Cerebellar cortex (tissue), 1 donor: ENCODE results near the gene MYO5A.
"Not testable (repeated sequence)": the region's sequence is repeated elsewhere in the genome, so short reads cannot be mapped to it uniquely, and the experiment has no call there.

Experiments used
- DNase-seq: peaks from one replicate; pipeline ENCODE4 v3.0.0-alpha.2; 2015; ENCODE audit warnings: low spot score

MYO5A gene

DNA sequence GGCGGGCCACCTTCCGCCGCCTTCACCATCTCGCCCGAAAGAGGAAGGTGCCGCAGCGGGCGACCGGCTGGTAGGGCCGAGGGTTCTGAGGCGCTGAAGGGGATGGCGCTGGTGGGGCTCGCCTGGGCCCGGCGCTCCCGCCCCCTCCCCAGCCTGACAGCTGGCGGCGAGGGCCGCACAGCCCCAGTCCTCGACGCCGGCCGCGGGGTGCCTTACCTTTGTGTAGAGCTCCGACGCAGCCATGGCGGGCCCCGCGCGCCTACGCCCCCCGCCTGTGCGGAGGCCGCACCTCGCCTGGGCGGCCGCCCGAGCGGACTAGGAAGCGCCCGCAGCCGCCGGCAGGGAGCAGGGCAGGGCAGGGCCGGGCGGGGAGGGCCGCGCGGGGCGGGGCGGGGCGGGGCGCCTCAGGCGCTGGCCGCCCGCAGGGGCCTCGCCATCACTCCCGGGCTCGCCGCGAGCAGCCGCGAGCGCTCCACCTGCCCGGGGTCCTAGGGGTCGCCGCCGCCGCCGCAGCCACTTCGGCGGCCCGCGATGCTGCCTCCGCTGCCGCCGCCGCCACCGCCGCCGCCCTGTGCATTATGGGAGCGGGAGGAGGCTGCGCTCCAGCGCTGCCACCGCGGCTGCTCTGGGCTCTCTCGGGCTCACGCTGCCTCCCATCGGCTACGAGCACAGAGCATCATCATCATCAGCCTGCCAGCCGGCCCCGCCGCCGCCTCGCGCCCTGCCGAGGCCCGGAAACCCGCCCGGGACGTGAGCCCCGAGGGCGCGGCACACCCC is at the start of gene MYO5A:
MYO5A (minus strand) TSS at position 317 of the 777 bp plus-strand sequence; CDS start at position 243, 74 bp downstream.
- peak; percentile 72 for DNase-seq

DNA sequence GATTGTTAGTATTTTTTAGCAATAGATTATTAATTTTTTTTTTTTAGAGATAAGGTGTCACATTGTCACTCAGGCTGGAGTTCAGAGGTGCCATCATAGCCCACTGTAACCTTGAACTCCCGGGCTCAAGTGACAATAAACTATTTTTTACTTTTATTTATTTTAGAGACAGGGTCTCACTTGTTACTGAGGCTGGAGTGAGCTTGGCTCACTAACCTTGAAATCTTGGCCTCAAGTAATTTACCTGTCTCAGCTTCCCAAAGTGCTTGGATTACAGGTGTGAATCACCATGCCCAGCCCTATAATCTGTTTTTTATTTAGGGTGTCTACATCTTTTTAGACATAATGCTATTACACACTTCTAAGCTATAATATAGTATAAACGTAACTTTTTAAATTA is 48.0 kb upstream of the MYO5A start:
- no peak for DNase-seq

- DNase-seq: not testable (repeated sequence)
These were observed 46.9 kb upstream of the MYO5A start for GRCh38 chr15:52575573-52575972.

- DNase-seq: no peak
These were observed 46.4 kb upstream of the MYO5A start for GRCh38 chr15:52575072-52575471.

DNA sequence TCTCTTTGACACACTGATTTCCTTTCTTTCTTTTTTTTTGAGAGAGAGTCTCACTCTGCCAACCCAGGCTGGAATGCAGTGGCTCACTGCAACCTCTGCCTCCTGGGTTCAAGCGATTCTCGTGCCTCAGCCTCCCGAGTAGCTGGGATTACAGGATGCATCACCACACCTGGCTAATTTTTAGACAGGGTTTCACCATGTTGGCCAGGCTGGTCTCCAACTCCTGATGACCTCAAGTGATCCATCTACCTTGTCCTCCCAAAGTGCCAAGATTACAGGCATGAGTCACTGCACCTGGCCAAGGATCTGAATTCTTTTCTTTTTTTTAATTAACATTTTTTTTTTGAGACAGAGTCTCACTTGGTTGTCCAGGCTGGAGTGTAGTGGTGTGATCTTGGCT is 45.9 kb upstream of the MYO5A start:
- not testable (repeated sequence) for DNase-seq

- DNase-seq: peak; percentile 98
These were observed 40.2 kb upstream of the MYO5A start, which contains the start of gene ARPP19 for GRCh38 chr15:52568601-52569585. ARPP19 (minus strand) TSS chr15:52569030; CDS start chr15:52568892, 138 bp downstream.

DNA sequence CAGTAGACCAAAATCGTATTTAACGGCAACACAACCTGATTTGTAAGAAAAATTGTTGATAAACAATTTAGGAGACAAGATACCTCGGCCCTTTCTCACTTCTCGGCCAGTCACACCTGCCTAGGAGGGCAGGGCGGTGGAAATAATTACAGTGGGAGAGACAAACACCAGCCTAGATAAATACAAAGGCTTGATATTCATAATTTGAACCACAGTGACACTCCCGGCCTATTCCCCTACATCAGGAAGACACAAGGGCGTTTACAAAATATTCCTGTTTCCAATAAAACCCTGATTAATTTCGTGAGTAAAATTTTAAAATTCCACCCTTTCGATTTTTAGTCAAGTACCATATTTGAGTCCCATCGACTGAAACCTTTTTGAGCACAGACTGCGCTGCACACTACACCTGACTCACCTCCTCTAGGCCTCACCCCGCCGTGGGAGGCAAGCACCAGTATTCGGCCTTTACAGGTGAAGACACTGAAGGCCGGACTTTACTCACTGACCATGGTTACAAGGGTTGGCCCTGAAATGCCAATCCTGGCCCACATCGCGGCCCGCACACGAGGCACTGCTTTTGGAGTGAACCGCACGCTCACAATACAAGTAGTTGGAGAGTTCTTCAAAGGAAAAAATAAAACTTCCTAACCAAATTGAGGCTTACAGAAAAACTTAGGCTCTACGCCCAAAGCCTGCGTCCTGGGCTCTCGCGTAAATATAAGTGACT is 39.4 kb upstream of the MYO5A start:
- DNase-seq: peak; percentile 42

DNA sequence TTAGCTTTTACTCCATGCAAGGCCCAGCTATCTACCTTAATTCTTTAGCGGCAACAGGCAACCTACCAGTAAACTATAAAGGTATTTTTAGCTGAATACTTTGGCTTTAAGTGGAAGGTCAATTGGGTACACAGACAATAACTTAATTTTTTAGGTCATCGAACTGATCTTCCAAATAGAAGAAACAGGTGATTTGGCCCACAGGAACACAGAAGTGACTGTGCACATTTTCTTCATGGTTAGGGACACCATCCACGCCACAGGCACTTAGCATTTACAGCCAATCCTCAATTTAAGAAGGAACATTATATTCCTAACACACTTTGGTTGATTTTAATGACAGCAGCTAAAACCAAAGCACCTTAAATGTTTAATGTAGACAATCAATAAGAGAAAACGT is 38.2 kb upstream of the MYO5A start:
- no peak for DNase-seq

- DNase-seq: not testable (repeated sequence)
These were observed 37.0 kb upstream of the MYO5A start for GRCh38 chr15:52565417-52566358.

GRCh38 chr15:52563501-52564060 is 34.9 kb upstream of the MYO5A start:
- DNase-seq: no peak

- no peak for DNase-seq
These were observed 30.9 kb upstream of the MYO5A start for GRCh38 chr15:52559575-52559974.

DNA sequence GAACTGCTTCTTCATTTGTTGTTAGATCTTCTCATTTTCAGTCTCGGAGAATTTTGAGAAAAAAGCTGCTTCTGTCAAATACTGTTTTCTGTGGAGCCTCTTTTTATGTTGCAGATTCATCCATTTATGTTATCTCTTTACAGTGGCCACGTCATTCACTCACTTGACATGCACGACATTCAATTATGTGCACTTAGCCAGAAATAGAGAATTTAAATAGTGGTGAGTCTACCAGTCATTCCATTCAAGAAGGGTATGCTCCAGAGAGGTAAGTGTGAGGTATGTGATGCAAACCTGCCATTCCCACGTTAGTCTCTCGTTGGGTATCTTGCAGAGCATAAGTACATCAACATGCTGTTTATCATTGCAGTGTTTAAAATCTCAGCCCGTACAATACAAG is 30.3 kb upstream of the MYO5A start:
- DNase-seq: no peak

DNA sequence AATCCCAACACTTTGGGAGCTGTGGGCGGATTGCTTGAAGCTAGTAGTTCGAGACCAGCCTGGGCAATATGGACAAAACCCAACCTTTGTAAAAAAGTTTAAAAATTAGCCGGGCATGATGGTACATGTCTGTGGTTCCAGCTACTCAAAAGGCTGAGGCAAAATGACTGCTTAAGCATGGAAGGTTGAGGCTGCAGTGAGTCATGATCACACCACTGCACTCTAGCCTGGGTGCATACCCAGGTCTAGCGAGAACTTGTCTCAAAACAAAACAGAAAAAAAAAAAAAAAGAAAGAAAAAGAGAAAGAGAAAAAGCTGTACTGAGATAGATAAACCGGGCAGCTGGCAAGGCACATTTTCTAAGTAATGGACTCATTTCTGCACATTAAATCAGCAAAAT is 29.5 kb upstream of the MYO5A start:
- DNase-seq: no peak

DNA sequence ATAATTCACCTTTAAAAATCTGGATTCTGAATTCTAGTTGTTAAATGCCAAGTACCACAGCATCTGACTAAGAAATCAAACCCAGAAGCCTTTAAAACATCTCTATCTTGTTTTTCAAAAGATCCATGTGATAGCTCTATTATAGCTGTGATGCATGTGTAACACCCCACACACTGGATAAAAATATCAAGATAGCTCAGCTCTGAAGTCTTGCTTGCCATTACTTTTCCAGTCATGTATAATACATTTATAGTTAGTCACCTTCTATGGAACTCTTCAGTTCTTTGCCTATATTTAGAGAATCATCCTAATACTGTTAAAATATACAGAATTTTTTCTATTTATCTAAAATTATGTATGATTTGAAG is 28.6 kb upstream of the MYO5A start:
- no peak for DNase-seq

GRCh38 chr15:52556524-52557273 is 28.0 kb upstream of the MYO5A start:
- no peak for DNase-seq

- DNase-seq: no peak
These were observed 23.6 kb upstream of the MYO5A start for GRCh38 chr15:52552303-52552702.

GRCh38 chr15:52551762-52552161 is 23.1 kb upstream of the MYO5A start:
- no peak for DNase-seq

GRCh38 chr15:52551186-52551585 is 22.5 kb upstream of the MYO5A start:
- DNase-seq: not testable (repeated sequence)

DNA sequence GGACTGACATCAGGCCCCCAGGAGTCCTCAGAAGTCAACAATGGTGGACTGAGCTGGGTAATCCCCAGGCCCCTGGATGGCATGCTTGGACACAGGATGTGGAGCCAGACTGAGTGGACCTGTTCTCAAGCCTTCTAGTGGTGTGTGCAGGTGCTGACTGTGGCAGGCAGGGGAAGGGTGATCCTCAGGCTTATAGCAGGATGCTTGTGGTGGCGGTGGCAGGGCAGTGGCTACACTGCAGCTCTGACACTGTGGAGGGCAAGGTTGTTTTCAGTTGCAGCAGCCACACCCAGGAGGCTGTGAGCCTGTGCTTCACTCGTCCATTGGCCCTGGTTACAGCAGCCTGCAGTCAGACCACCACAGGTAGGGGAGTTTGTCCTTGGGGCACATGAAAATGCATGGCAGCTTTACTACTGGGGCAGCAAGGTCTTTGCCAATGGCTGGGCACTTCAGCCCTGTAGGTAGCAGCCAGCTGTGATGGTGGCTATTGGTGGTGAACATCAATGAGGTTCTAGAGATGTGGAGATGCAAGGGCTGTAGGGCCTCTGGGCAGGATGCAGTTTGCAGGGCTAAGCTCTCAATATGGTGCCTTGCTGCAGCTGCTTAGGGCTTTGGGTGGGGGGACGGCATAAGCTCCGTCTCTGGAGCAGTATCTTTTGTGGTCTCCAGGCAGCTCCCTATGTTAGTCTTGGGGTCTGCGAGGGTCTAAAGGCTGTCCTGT is 17.5 kb upstream of the MYO5A start:
- DNase-seq: no peak
